Vagina (tissue), 2 donors: ENCODE data around the gene LANCL2. TPM values are rescaled to one million over a fixed set of nuclear protein-coding genes. Genes with fewer than 3 reads are reported as not detected.
"Not testable (repeated sequence)": the region's sequence is repeated elsewhere in the genome, so short reads cannot be mapped to it uniquely, and the experiment has no call there.

Experiments used
- DNase-seq, 2 donors: peaks; one replicate each; pipeline ENCODE4 v3.0.0-alpha.2; 2017; ENCODE audit errors: extremely low spot score in 2 of 2
- H3K27ac ChIP-seq: fragments of 200-600 bp; sonication (generic); one replicate; pipeline ENCODE4 v1.5.1; 2019
- H3K27me3 ChIP-seq: fragments of 200-600 bp; sonication (generic); one replicate; pipeline ENCODE4 v1.5.1; 2019
- H3K36me3 ChIP-seq, 2 donors: fragments of 200-600 bp; sonication (generic); one replicate each; pipeline ENCODE4 v1.5.1; 2017 to 2019
- H3K4me1 ChIP-seq: fragments of 200-600 bp; sonication (generic); one replicate; pipeline ENCODE4 v1.5.1; 2019
- H3K4me3 ChIP-seq, 2 donors: fragments of 200-600 bp; sonication (generic); 1 replicate in 1 of 2; 2 replicates in 1 of 2; pipeline ENCODE4 v1.5.1; 2016 to 2019
- H3K9me3 ChIP-seq: fragments of 200-600 bp; sonication (generic); one replicate; pipeline ENCODE4 v1.5.1; 2019
- CTCF ChIP-seq, 3 experiments: fragments of 450-650 bp in 2 of 3; fragments of 200-600 bp in 1 of 3; sonication (generic) in 1 of 3; IDR thresholded peaks; one replicate each; pipeline ENCODE4 v1.5.1; 2017 to 2019; ENCODE audit warnings: antibody characterized with exemption in 3 of 3, mild to moderate bottlenecking in 2 of 3, moderate library complexity in 2 of 3
- POLR2A ChIP-seq, 2 donors: fragments of 450-650 bp; IDR thresholded peaks; one replicate each; pipeline ENCODE4 v1.6.1; 2017; ENCODE audit warnings: antibody characterized with exemption in 2 of 2, mild to moderate bottlenecking in 2 of 2, moderate library complexity in 2 of 2
- POLR2AphosphoS5 ChIP-seq, 2 donors: sonication (generic); formaldehyde crosslinking; IDR thresholded peaks; one replicate each; pipeline ENCODE4 v1.9.0; 2017; ENCODE audit warnings: antibody characterized with exemption in 2 of 2, mild to moderate bottlenecking in 2 of 2, low read depth in 1 of 2; ENCODE audit not compliant: insufficient read depth in 1 of 2
- intact Hi-C: fragments of 100-400 bp; cut with DNase I; formaldehyde crosslinking; loops from one replicate; pipeline ENCODE4 v1.15.1; 2023
- total RNA-seq: library from RNA; depleted of rRNA; stranded (reverse); fragments of >200 nt; gene quantifications from one replicate; pipeline ENCODE4 v1.2.3, GENCODE V29; 2016

Gene LANCL2
- total RNA-seq, 1 donor from 2014 or later, result 7.6 TPM

GRCh38 chr7:55345292-55345691 is 19.8 kb upstream of the LANCL2 start:
- no peaks in the 10 kb centered on the region for H3K9me3 ChIP-seq
- H3K4me1 ChIP-seq, result peaks cover 7% of the 10 kb centered on the region
- H3K4me3 ChIP-seq, result peak overlapping the region in 1 of 2 donors; percentile 13
- no peak overlapping the region for H3K27ac ChIP-seq
- H3K36me3 ChIP-seq, result no peaks in the 10 kb centered on the region
- TF ChIP-seq POLR2AphosphoS5 (IDR thresholded peaks at IDR 0.05; ENCODE audit: insufficient read depth in 1 of 2, low read depth in 1 of 2) (no peak), CTCF (IDR thresholded peaks at IDR 0.05) (no peak), POLR2A (IDR thresholded peaks at IDR 0.05) (no peak)
- intact Hi-C loops, result no loop called here
- no peaks in the 10 kb centered on the region for H3K27me3 ChIP-seq
- DNase-seq, result no peak

- DNase-seq, result no peak
- intact Hi-C loops, result no loop called here
- no peaks in the 10 kb centered on the region for H3K9me3 ChIP-seq
- no peak overlapping the region for H3K4me3 ChIP-seq
- no peak overlapping the region for H3K27ac ChIP-seq
- H3K36me3 ChIP-seq, result no peaks in the 10 kb centered on the region
- H3K27me3 ChIP-seq, result no peaks in the 10 kb centered on the region
- H3K4me1 ChIP-seq, result peaks cover 7% of the 10 kb centered on the region
- TF ChIP-seq CTCF (IDR thresholded peaks at IDR 0.05), result no peak
- no peak for TF ChIP-seq POLR2AphosphoS5 (IDR thresholded peaks at IDR 0.05; ENCODE audit: insufficient read depth in 1 of 2, low read depth in 1 of 2)
- no peak for TF ChIP-seq POLR2A (IDR thresholded peaks at IDR 0.05)
These were observed 16.6 kb upstream of the LANCL2 start for GRCh38 chr7:55348502-55348901.

GRCh38 chr7:55349121-55349520 is 16.0 kb upstream of the LANCL2 start:
- H3K27ac ChIP-seq, result no peak overlapping the region
- no peak for DNase-seq
- no peak overlapping the region for H3K4me3 ChIP-seq
- no peaks in the 10 kb centered on the region for H3K27me3 ChIP-seq
- no peak for TF ChIP-seq POLR2A (IDR thresholded peaks at IDR 0.05)
- TF ChIP-seq CTCF (IDR thresholded peaks at IDR 0.05), result no peak
- no peak for TF ChIP-seq POLR2AphosphoS5 (IDR thresholded peaks at IDR 0.05; ENCODE audit: insufficient read depth in 1 of 2, low read depth in 1 of 2)
- H3K4me1 ChIP-seq, result peaks cover 7% of the 10 kb centered on the region
- no peaks in the 10 kb centered on the region for H3K36me3 ChIP-seq
- intact Hi-C loops, result no loop called here
- H3K9me3 ChIP-seq, result no peaks in the 10 kb centered on the region

- no peaks in the 10 kb centered on the region for H3K27me3 ChIP-seq
- no peak overlapping the region for H3K4me3 ChIP-seq
- H3K27ac ChIP-seq, result no peak overlapping the region
- intact Hi-C loops, result no loop called here
- H3K4me1 ChIP-seq, result peaks cover 7% of the 10 kb centered on the region
- H3K36me3 ChIP-seq, result no peaks in the 10 kb centered on the region
- H3K9me3 ChIP-seq, result no peaks in the 10 kb centered on the region
- no peak for DNase-seq
- no peak for TF ChIP-seq CTCF (IDR thresholded peaks at IDR 0.05)
- no peak for TF ChIP-seq POLR2AphosphoS5 (IDR thresholded peaks at IDR 0.05; ENCODE audit: insufficient read depth in 1 of 2, low read depth in 1 of 2)
These were observed 14.9 kb upstream of the LANCL2 start for GRCh38 chr7:55350281-55350680.

GRCh38 chr7:55351263-55351662 is 13.9 kb upstream of the LANCL2 start:
- no peaks in the 10 kb centered on the region for H3K36me3 ChIP-seq
- H3K9me3 ChIP-seq, result no peaks in the 10 kb centered on the region
- DNase-seq, result no peak
- no peak overlapping the region for H3K4me3 ChIP-seq
- TF ChIP-seq CTCF (IDR thresholded peaks at IDR 0.05), result no peak
- no peak for TF ChIP-seq POLR2AphosphoS5 (IDR thresholded peaks at IDR 0.05; ENCODE audit: insufficient read depth in 1 of 2, low read depth in 1 of 2)
- no peak for TF ChIP-seq POLR2A (IDR thresholded peaks at IDR 0.05)
- peaks cover 7% of the 10 kb centered on the region for H3K4me1 ChIP-seq
- intact Hi-C loops, result no loop called here
- H3K27ac ChIP-seq, result no peak overlapping the region
- no peaks in the 10 kb centered on the region for H3K27me3 ChIP-seq

- H3K4me3 ChIP-seq, DNase-seq, H3K9me3 ChIP-seq, H3K27me3 ChIP-seq, intact Hi-C loops, H3K27ac ChIP-seq, H3K36me3 ChIP-seq, H3K4me1 ChIP-seq: not testable (repeated sequence)
These were observed 12.2 kb upstream of the LANCL2 start for GRCh38 chr7:55352947-55353273.
